Fibroblast of lung (primary cell): ENCODE measurements around the gene TMC6. TPM values are rescaled to one million over a fixed set of nuclear protein-coding genes. Genes with fewer than 3 reads are reported as not detected.
A peak's percentile ranks its signal among the peaks of the same experiment; 100 is the strongest.

Experiments
- DNase-seq, 2 donors: peaks; one replicate each; pipeline versions ENCODE4 v3.0.0 to v3.0.0-alpha.2; 2010; ENCODE audit warnings: low read depth in 2 of 2
- H2AFZ ChIP-seq: 2 replicates; pipeline ENCODE4 v1.5.1; 2012; ENCODE audit warnings: low read length, control low read depth, inconsistent platforms
- H3K27ac ChIP-seq: 2 replicates; pipeline ENCODE4 v1.5.1; 2011; ENCODE audit warnings: low read length, control low read depth; ENCODE audit not compliant: insufficient read depth
- H3K27me3 ChIP-seq: 2 replicates; pipeline ENCODE4 v1.5.1; 2011; ENCODE audit warnings: mild to moderate bottlenecking, low read length; ENCODE audit not compliant: control insufficient read depth, insufficient read depth
- H3K36me3 ChIP-seq: 2 replicates; pipeline ENCODE4 v1.5.1; 2011; ENCODE audit warnings: low read length; ENCODE audit not compliant: control insufficient read depth, insufficient read depth
- H3K4me1 ChIP-seq: 2 replicates; pipeline ENCODE4 v1.5.1; 2011; ENCODE audit warnings: low read length; ENCODE audit not compliant: control insufficient read depth, insufficient read depth; ENCODE audit errors: extremely low read depth
- H3K4me2 ChIP-seq: 2 replicates; pipeline ENCODE4 v1.5.1; 2011; ENCODE audit warnings: low read length, control low read depth; ENCODE audit not compliant: insufficient read depth; ENCODE audit errors: extremely low read depth
- H3K4me3 ChIP-seq, 4 experiments: fragments of 200-600 bp in 1 of 4; sonication (generic) in 1 of 4; replicated peaks in 1 of 4; 2 replicates each; pipeline ENCODE4 v1.5.1; 2011 to 2016; ENCODE audit warnings: low read length in 4 of 4, low read depth in 3 of 4, mild to moderate bottlenecking in 3 of 4, control low read depth in 2 of 4, inconsistent platforms in 1 of 4, mixed read lengths in 1 of 4; ENCODE audit not compliant: insufficient read depth in 1 of 4; ENCODE audit errors: control extremely low read depth in 1 of 4
- H3K79me2 ChIP-seq: 2 replicates; pipeline ENCODE4 v1.5.1; 2012; ENCODE audit warnings: mild to moderate bottlenecking, low read length, inconsistent platforms; ENCODE audit not compliant: control insufficient read depth, insufficient read depth
- H3K9ac ChIP-seq: 2 replicates; pipeline ENCODE4 v1.5.1; 2011; ENCODE audit warnings: mild to moderate bottlenecking, low read length, control low read depth; ENCODE audit not compliant: insufficient read depth
- H3K9me3 ChIP-seq: 2 replicates; pipeline ENCODE4 v1.5.1; 2012; ENCODE audit warnings: low read depth, low read length; ENCODE audit not compliant: control insufficient read depth, insufficient read depth
- H4K20me1 ChIP-seq: 2 replicates; pipeline ENCODE4 v1.5.1; 2011; ENCODE audit warnings: low read length; ENCODE audit not compliant: control insufficient read depth, insufficient read depth; ENCODE audit errors: extremely low read depth
- EZH2 ChIP-seq: IDR thresholded peaks from 2 replicates; pipeline ENCODE4 v1.5.1; 2012; ENCODE audit warnings: low read length, control low read depth, mild to moderate bottlenecking; ENCODE audit errors: missing control alignments
- polyA plus RNA-seq, 2 donors: library from polyadenylated mRNA; depleted of rRNA in 1 of 2; stranded (reverse) in 1 of 2; unstranded in 1 of 2; fragments of >200 nt; gene quantifications; 2 replicates each; pipeline ENCODE4 v1.2.1, GENCODE V29; 2011 to 2012; ENCODE audit warnings: missing spikeins in 1 of 2
- total RNA-seq: library from RNA; depleted of rRNA; stranded (reverse); fragments of >200 nt; gene quantifications from 2 replicates; pipeline ENCODE4 v1.2.1, GENCODE V29; 2014
- TF ChIP-seq, protein P1 (sequence below), 2 donors: IDR thresholded peaks in 1 of 2; conservative IDR thresholded peaks in 1 of 2; 1 replicate in 1 of 2; 2 replicates in 1 of 2; pipeline ENCODE4 v1.5.1; 2011 to 2012; ENCODE audit warnings: low read length in 2 of 2, control low read depth in 1 of 2, inconsistent platforms in 1 of 2, low read depth in 1 of 2, mild to moderate bottlenecking in 1 of 2

The TMC6 gene
- total and polyA plus RNA-seq, 2 donors (not counting 1 experiment from before 2014, with no cell fraction given) = 0.17 to 1.3 TPM

- Histone ChIP-seq H3K9ac (peak overlapping the region; percentile 7), H3K27ac (no peak overlapping the region), H3K4me3 (peak overlapping the region in 3 of 4 experiments; percentile 23 to 52 (median 33)), H3K4me2 (peak overlapping the region; percentile 25), H3K36me3 (no peaks in the 10 kb centered on the region), H4K20me1 (no peaks in the 10 kb centered on the region), H2AFZ (no peak overlapping the region), H3K79me2 (no peaks in the 10 kb centered on the region), H3K4me1 (peaks cover 2% of the 10 kb centered on the region), H3K27me3 (peaks cover 28% of the 10 kb centered on the region), H3K9me3 (no peaks in the 10 kb centered on the region)
- TF ChIP-seq, protein P1, sequence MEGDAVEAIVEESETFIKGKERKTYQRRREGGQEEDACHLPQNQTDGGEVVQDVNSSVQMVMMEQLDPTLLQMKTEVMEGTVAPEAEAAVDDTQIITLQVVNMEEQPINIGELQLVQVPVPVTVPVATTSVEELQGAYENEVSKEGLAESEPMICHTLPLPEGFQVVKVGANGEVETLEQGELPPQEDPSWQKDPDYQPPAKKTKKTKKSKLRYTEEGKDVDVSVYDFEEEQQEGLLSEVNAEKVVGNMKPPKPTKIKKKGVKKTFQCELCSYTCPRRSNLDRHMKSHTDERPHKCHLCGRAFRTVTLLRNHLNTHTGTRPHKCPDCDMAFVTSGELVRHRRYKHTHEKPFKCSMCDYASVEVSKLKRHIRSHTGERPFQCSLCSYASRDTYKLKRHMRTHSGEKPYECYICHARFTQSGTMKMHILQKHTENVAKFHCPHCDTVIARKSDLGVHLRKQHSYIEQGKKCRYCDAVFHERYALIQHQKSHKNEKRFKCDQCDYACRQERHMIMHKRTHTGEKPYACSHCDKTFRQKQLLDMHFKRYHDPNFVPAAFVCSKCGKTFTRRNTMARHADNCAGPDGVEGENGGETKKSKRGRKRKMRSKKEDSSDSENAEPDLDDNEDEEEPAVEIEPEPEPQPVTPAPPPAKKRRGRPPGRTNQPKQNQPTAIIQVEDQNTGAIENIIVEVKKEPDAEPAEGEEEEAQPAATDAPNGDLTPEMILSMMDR (conservative IDR thresholded peaks at IDR 0.05 in 1 of 2, IDR thresholded peaks at IDR 0.05 in 1 of 2; ENCODE audit: low read depth in 1 of 2, low read length in 2 of 2) = no peak
- peak; percentile 60 for TF ChIP-seq EZH2
- DNase-seq = no peak
Observed at GRCh38 chr17:78127888-78128550, 536 bp downstream of the TMC6 start.

GRCh38 chr17:78127239-78127887, 1.2 kb downstream of the TMC6 start:
- Histone ChIP-seq H3K4me3 (no peak overlapping the region), H3K9me3 (no peaks in the 10 kb centered on the region), H2AFZ (no peak overlapping the region), H3K79me2 (no peaks in the 10 kb centered on the region), H3K27me3 (peaks cover 28% of the 10 kb centered on the region), H3K9ac (no peak overlapping the region), H3K36me3 (no peaks in the 10 kb centered on the region), H3K27ac (no peak overlapping the region), H3K4me2 (no peak overlapping the region), H3K4me1 (peaks cover 2% of the 10 kb centered on the region), H4K20me1 (no peaks in the 10 kb centered on the region)
- no peak for TF ChIP-seq EZH2
- no peak for DNase-seq

GRCh38 chr17:78126895-78127238, 1.7 kb downstream of the TMC6 start:
- Histone ChIP-seq H4K20me1 (no peaks in the 10 kb centered on the region), H3K4me3 (no peak overlapping the region), H3K9ac (no peak overlapping the region), H3K79me2 (no peaks in the 10 kb centered on the region), H3K4me1 (peaks cover 2% of the 10 kb centered on the region), H3K36me3 (no peaks in the 10 kb centered on the region), H3K27ac (no peak overlapping the region), H3K4me2 (no peak overlapping the region), H3K27me3 (peaks cover 28% of the 10 kb centered on the region), H2AFZ (no peak overlapping the region), H3K9me3 (no peaks in the 10 kb centered on the region)
- DNase-seq = no peak
- TF ChIP-seq EZH2 = no peak
- TF ChIP-seq, protein P1 (conservative IDR thresholded peaks at IDR 0.05 in 1 of 2, IDR thresholded peaks at IDR 0.05 in 1 of 2; ENCODE audit: low read depth in 1 of 2, low read length in 2 of 2) = no peak
